ENCODE measurements around the gene TNFRSF6B.

DNA sequence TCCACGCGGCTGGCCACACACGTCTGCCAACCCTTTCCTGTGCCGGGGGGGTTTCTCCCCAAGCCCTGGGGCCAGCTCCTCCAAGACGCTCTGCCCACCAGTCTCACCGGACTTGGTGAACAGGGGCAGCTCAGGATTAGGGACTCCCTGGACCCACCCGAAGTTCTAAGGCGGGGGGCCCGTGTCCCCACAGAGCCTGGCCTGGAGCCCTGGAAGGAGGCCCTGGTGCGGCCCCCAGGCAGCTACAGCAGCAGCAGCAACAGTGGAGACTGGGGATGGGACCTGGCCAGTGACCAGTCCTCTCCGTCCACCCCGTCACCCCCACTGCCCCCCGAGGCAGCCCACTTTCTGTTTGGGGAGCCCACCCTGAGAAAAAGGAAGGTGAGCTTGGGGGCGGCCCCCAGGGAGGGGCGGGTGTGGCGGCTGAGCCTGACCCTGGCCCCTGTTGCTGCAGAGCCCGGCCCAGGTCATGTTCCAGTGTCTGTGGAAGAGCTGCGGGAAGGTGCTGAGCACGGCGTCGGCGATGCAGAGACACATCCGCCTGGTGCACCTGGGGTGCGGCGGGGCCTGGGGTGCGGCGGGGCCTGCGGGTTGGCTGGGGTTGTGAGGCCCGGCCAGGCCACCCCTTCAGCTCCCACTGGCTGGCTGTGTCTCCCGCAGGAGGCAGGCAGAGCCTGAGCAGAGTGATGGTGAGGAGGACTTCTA is 45.4 kb downstream of the TNFRSF6B start:
- no peak for TF ChIP-seq FOXA1 (IDR thresholded peaks at IDR 0.05)
- no peak for TF ChIP-seq BHLHE40 (IDR thresholded peaks at IDR 0.05; ENCODE audit: borderline replicate concordance)
- TF ChIP-seq TARDBP (IDR thresholded peaks at IDR 0.05) = no peak
- no peak for TF ChIP-seq FOXM1 (IDR thresholded peaks at IDR 0.05; ENCODE audit: borderline replicate concordance)
- TF ChIP-seq NFRKB (IDR thresholded peaks at IDR 0.05) = no peak
- no peak for TF ChIP-seq FOXK2 (IDR thresholded peaks at IDR 0.05)
- TF ChIP-seq ELF4 (IDR thresholded peaks at IDR 0.05) = no peak
- TF ChIP-seq ZNF384 (IDR thresholded peaks at IDR 0.05) = no peak
- TF ChIP-seq ARNT (IDR thresholded peaks at IDR 0.05) = no peak
- no peak for TF ChIP-seq SUZ12 (IDR thresholded peaks at IDR 0.05)

All from HEK293T (cell line).